ELR (cell line): ENCODE results near the gene ZRANB1.

ENCODE experiments used
- DNase-seq: peaks from one replicate; pipeline ENCODE4 v3.0.0-alpha.2; 2015; ENCODE audit warnings: low read depth

Gene ZRANB1

GRCh38 chr10:125005312-125006187 is 63.6 kb downstream of the ZRANB1 start:
- no peak for DNase-seq

- DNase-seq: no peak
Observed at GRCh38 chr10:125006188-125006680, 64.3 kb downstream of the ZRANB1 start.

GRCh38 chr10:125006921-125007426 is 65.1 kb downstream of the ZRANB1 start:
- no peak for DNase-seq

GRCh38 chr10:125007436-125007835 is 65.5 kb downstream of the ZRANB1 start:
- DNase-seq: no peak

- no peak for DNase-seq
Observed at GRCh38 chr10:125008689-125009638, 67.0 kb downstream of the ZRANB1 start.

- DNase-seq: no peak
Observed at GRCh38 chr10:125009661-125010161, 67.8 kb downstream of the ZRANB1 start.

- DNase-seq: no peak
Observed at GRCh38 chr10:125010362-125010761, 68.4 kb downstream of the ZRANB1 start.

GRCh38 chr10:125011171-125011925 is 69.4 kb downstream of the ZRANB1 start:
- no peak for DNase-seq

- DNase-seq: no peak
Observed at GRCh38 chr10:125011926-125012705, 70.2 kb downstream of the ZRANB1 start.

GRCh38 chr10:125012851-125013528 is 71.1 kb downstream of the ZRANB1 start:
- no peak for DNase-seq

- DNase-seq: no peak
Observed at GRCh38 chr10:125013529-125013872, 71.6 kb downstream of the ZRANB1 start.

- no peak for DNase-seq
Observed at GRCh38 chr10:125014086-125014830, 72.3 kb downstream of the ZRANB1 start.

- no peak for DNase-seq
Observed at GRCh38 chr10:125014836-125015355, 73.0 kb downstream of the ZRANB1 start.

GRCh38 chr10:125015356-125015944 is 73.5 kb downstream of the ZRANB1 start:
- no peak for DNase-seq

- DNase-seq: no peak
Observed at GRCh38 chr10:125016123-125016522, 74.2 kb downstream of the ZRANB1 start.

GRCh38 chr10:125016611-125017202 is 74.8 kb downstream of the ZRANB1 start:
- DNase-seq: no peak

GRCh38 chr10:125017547-125018298 is 75.8 kb downstream of the ZRANB1 start:
- DNase-seq: no peak
